ENCODE measurements around the gene EFHD1. TPM values are rescaled to one million over a fixed set of nuclear protein-coding genes. Genes with fewer than 3 reads are reported as not detected.

Gene EFHD1
- total RNA-seq, 1 experiment from 2014 or later = 0.07 TPM

- Histone ChIP-seq H3K4me2 (ENCODE audit: low read length) (no peak overlapping the region), H3K4me1 (ENCODE audit: insufficient read depth, low read length) (no peaks in the 10 kb centered on the region), H3K9me3 (ENCODE audit: low read length) (no peaks in the 10 kb centered on the region), H3K36me3 (ENCODE audit: low read depth, low read length) (no peaks in the 10 kb centered on the region), H3K4me3 (ENCODE audit: low read length) (no peak overlapping the region), H3K27me3 (ENCODE audit: low read length) (no peaks in the 10 kb centered on the region), H3K27ac (ENCODE audit: low read length) (no peak overlapping the region), H4K20me1 (ENCODE audit: low read length) (no peaks in the 10 kb centered on the region), H3K79me2 (ENCODE audit: low read length) (no peaks in the 10 kb centered on the region), H3K9me2 (replicated peaks; ENCODE audit: low read length) (no peaks in the 10 kb centered on the region), H3K9ac (ENCODE audit: low read length) (no peak overlapping the region), H3F3A (ENCODE audit: low read length, unreplicated experiment) (no peaks in the 10 kb centered on the region), H2AFZ (ENCODE audit: low read length) (no peak overlapping the region)
- POLR2A ChIA-PET (ENCODE audit: unreplicated experiment) = no interaction called here
- TF ChIP-seq CTCF (conservative IDR thresholded peaks at IDR 0.05; ENCODE audit: low read depth, low read length) (no peak), EZH2 (IDR thresholded peaks at IDR 0.05; ENCODE audit: low read length, unreplicated experiment) (no peak), EZH2phosphoT487 (IDR thresholded peaks at IDR 0.05; ENCODE audit: borderline replicate concordance, low read length) (no peak)
- no TSS peak for BruUV-seq (replicated peaks)
- intact Hi-C loops (cut with micrococcal nuclease) = no loop called here
- ATAC-seq (no peak), DNase-seq (no peak)
- CTCF ChIA-PET = no interaction called here
These were observed 11.7 kb downstream of the EFHD1 start for GRCh38 chr2:232645061-232645460.

GRCh38 chr2:232646726-232647125 lies 13.3 kb downstream of the EFHD1 start:
- BruUV-seq (replicated peaks) = no TSS peak
- no peaks in the 10 kb centered on the region for H4K20me1 ChIP-seq (ENCODE audit: low read length)
- no peak overlapping the region for H3K9ac ChIP-seq (ENCODE audit: low read length)
- no peaks in the 10 kb centered on the region for H3K9me3 ChIP-seq (ENCODE audit: low read length)
- H3K9me2 ChIP-seq (replicated peaks; ENCODE audit: low read length) = no peaks in the 10 kb centered on the region
- ATAC-seq (no peak), DNase-seq (no peak)
- H3K4me2 ChIP-seq (ENCODE audit: low read length) = no peak overlapping the region
- no peaks in the 10 kb centered on the region for H3K36me3 ChIP-seq (ENCODE audit: low read depth, low read length)
- ChIA-PET CTCF (no interaction called here), POLR2A (ENCODE audit: unreplicated experiment) (no interaction called here)
- no peak overlapping the region for H3K27ac ChIP-seq (ENCODE audit: low read length)
- intact Hi-C loops (cut with micrococcal nuclease) = no loop called here
- H2AFZ ChIP-seq (ENCODE audit: low read length) = no peak overlapping the region
- H3K79me2 ChIP-seq (ENCODE audit: low read length) = no peaks in the 10 kb centered on the region
- no peaks in the 10 kb centered on the region for H3K27me3 ChIP-seq (ENCODE audit: low read length)
- no peaks in the 10 kb centered on the region for H3F3A ChIP-seq (ENCODE audit: low read length, unreplicated experiment)
- no peak overlapping the region for H3K4me3 ChIP-seq (ENCODE audit: low read length)
- no peak for TF ChIP-seq CTCF (conservative IDR thresholded peaks at IDR 0.05; ENCODE audit: low read depth, low read length)
- TF ChIP-seq EZH2phosphoT487 (IDR thresholded peaks at IDR 0.05; ENCODE audit: borderline replicate concordance, low read length) = no peak
- no peak for TF ChIP-seq EZH2 (IDR thresholded peaks at IDR 0.05; ENCODE audit: low read length, unreplicated experiment)
- H3K4me1 ChIP-seq (ENCODE audit: insufficient read depth, low read length) = no peaks in the 10 kb centered on the region

DNA sequence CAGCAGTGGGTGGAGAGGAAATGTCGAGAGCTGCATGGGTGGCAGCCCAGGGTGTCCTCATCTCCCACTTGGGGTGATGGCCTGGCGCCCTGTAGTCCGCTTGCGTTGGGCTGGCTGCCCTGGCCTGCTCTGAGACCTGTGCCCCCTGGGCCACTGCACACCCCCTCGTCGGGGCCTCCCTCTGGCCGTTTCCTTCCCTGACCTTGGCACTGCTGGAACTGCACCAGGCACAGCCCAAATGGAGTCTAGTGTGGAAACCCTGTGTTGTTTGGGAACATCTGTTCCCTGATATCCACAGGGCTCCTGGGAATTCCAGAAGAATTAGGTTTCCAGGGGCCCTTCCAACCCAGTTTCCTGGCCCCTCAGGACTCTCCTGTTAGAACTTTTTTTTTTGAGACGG lies 13.9 kb downstream of the EFHD1 start:
- Histone ChIP-seq H3K9ac (ENCODE audit: low read length) (no peak overlapping the region), H3K9me2 (replicated peaks; ENCODE audit: low read length) (no peaks in the 10 kb centered on the region), H3K27ac (ENCODE audit: low read length) (no peak overlapping the region), H3K27me3 (ENCODE audit: low read length) (no peaks in the 10 kb centered on the region), H4K20me1 (ENCODE audit: low read length) (no peaks in the 10 kb centered on the region), H3F3A (ENCODE audit: low read length, unreplicated experiment) (no peaks in the 10 kb centered on the region), H3K36me3 (ENCODE audit: low read depth, low read length) (no peaks in the 10 kb centered on the region), H2AFZ (ENCODE audit: low read length) (no peak overlapping the region), H3K9me3 (ENCODE audit: low read length) (no peaks in the 10 kb centered on the region), H3K79me2 (ENCODE audit: low read length) (no peaks in the 10 kb centered on the region), H3K4me1 (ENCODE audit: insufficient read depth, low read length) (no peaks in the 10 kb centered on the region), H3K4me3 (ENCODE audit: low read length) (no peak overlapping the region), H3K4me2 (ENCODE audit: low read length) (no peak overlapping the region)
- POLR2A ChIA-PET (ENCODE audit: unreplicated experiment) = no interaction called here
- DNase-seq (no peak), ATAC-seq (no peak)
- CTCF ChIA-PET = no interaction called here
- intact Hi-C loops (cut with micrococcal nuclease) = no loop called here
- no peak for TF ChIP-seq CTCF (conservative IDR thresholded peaks at IDR 0.05; ENCODE audit: low read depth, low read length)
- TF ChIP-seq EZH2 (IDR thresholded peaks at IDR 0.05; ENCODE audit: low read length, unreplicated experiment) = no peak
- TF ChIP-seq EZH2phosphoT487 (IDR thresholded peaks at IDR 0.05; ENCODE audit: borderline replicate concordance, low read length) = no peak
- BruUV-seq (replicated peaks) = no TSS peak
